Stimulated activated CD8-positive, alpha-beta memory T cell treated with anti-CD3 and anti-CD28 coated beads, Interleukin-12 subunit alpha, Interleukin-12 subunit beta, amount 100 ng/mL, for 24 hours (primary cell): Measurements from ENCODE around the gene C11orf52.
"Not testable (repeated sequence)": the region's sequence is repeated elsewhere in the genome, so short reads cannot be mapped to it uniquely, and the experiment has no call there.

Experiments used
- DNase-seq: peaks from one replicate; pipeline ENCODE4 v3.0.0-alpha.2; 2020; ENCODE audit errors: extremely low read depth

C11orf52 gene

GRCh38 chr11:111913031-111913861 is 5.5 kb upstream of the C11orf52 start:
- no peak for DNase-seq

- no peak for DNase-seq
Observed at GRCh38 chr11:111913997-111914396, 4.7 kb upstream of the C11orf52 start.

- DNase-seq, result no peak
Observed at GRCh38 chr11:111916768-111917167, 1.9 kb upstream of the C11orf52 start.

DNA sequence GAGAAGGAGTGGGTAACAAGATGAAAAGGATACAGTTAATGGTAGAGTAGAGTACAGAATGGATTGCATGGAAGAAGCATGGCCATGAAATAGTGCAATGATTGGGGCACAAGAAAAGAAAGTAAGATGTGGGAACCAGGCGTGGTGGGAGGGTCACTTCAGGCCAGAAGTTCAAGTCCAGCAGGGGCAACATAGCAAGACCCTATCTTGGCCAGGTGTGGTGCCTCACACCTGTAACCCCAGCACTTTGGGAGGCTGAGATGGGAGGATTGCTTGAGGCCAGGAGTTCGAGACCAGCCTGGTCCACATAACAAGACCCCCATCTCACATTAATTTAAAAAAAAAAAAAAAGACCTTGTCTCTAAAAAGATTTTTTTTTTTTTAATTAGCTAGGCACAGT is 1.4 kb upstream of the C11orf52 start:
- no peak for DNase-seq

GRCh38 chr11:111917788-111918187 is 925 bp upstream of the C11orf52 start:
- no peak for DNase-seq

GRCh38 chr11:111920908-111921307 is 2.2 kb downstream of the C11orf52 start:
- no peak for DNase-seq

GRCh38 chr11:111921541-111922230 is 3.0 kb downstream of the C11orf52 start:
- no peak for DNase-seq

DNA sequence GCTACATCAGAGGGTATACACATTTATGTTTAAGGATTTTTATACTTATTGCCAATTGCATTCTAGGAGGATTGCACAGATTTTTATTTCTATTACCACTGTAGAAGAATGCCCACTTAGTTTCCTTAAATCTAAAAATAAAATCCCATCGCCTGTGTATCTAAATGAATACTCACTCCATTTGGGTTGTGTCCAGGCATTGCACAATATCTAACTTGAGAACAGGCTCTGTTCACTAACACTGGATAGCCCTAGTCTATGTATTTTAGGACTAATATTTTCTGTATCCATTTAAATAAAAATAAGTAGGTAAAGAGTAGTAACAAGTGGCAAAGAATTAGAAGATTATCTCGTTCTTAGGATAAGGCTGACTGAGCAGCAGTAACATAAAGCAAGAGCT is 4.1 kb downstream of the C11orf52 start:
- no peak for DNase-seq

DNA sequence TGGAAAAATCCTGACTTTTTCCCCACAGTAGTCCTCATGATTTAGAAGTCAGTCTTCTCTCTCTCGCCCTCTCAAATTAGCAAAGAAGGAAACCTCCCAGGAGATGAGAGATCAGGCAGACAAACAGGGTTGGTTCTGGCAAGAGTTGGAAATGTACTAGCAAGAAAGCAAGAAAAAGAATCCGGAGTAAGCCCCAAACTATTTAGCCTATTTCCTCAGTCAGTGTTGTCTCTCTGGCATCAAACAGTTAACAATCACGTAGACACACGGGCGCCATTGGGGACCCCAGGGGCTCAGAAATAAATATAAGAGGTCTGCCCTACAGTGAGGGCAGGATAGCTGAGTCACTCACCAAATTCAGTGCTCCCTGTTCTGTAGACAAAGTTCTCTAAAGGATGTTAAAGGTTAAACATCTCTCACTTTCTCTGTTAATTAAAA is 4.7 kb downstream of the C11orf52 start:
- DNase-seq, result no peak

GRCh38 chr11:111923951-111924350 is 5.2 kb downstream of the C11orf52 start:
- DNase-seq, result no peak

DNA sequence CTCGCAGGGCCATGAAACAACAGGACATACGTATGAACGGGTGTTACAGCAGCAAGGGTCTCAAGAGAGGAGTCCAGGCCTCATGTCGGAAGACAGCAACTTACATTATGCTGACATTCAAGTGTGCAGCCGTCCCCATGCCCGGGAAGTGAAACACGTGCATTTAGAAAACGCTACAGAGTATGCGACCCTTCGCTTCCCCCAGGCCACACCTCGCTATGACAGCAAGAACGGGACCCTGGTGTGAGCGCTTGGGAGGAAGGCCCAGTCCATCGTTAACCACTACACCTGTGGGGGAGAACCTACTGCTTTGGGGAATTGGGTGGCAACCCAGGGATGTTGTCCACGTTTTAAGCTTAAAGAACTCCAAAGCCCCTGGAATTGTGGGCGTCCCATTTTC is 7.2 kb downstream of the C11orf52 start:
- no peak for DNase-seq

DNA sequence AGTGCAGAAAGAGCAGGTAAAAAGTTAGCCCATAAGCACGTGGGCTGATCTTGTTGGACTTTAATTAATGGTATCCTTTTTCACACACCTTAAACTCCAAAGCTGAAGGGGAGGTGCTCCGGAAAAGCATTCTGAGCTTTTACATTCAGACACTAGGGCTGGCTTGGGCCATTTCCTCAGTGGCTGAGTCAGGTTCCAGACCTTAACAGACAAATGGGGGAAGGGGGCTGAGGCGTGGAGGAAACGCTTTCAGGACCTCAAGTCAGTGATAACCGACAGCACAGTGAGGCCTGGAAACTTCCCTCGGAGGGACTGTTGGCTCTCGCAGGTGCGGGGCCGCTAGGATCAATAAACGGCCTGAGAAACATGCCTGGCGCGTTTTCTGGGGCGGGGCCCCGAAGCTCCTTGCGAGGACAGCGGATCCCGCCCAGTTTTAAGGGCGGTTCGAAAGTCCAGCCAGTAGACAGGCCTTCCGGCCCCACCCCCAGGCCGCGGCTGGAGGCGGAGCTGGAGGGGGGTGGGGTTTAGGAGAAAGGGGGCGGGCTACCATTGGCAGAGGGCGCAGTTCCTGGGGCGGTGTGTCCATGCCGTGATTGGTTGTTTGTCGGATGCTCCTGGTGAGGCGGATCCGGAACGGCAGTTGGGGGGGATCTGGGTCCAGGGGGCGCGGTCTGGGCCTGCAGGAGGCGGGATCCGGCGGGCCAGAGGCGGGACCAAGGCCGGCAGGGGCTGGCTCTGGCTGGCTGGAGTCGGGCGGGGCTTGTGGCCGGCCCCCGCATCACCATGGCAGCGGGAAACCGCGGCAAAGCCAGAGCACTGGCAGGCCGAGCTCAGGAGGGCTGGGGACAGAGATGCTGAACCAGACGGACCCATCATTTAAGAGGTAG is 8.0 kb downstream of the C11orf52 start:
- peak; percentile 83 for DNase-seq

DNA sequence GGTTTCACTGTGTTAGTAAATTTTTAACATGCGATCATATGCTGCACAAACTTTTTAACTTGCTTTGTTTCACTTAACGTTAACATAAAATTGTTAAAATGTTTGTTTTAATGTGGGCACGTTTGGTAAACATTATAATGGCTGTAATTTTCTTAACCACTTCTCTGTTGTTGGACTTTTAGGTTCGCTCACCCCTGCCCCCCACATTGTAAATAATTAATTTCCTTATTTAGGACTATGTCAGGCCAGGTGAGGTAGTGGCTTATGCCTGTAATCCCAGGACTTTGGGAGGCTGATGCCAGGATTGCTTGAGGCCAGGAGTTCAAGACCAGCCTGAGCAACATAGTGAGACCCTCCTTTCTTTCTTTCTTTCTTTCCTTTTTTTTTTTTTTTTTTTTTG is 11.8 kb downstream of the C11orf52 start:
- no peak for DNase-seq

DNA sequence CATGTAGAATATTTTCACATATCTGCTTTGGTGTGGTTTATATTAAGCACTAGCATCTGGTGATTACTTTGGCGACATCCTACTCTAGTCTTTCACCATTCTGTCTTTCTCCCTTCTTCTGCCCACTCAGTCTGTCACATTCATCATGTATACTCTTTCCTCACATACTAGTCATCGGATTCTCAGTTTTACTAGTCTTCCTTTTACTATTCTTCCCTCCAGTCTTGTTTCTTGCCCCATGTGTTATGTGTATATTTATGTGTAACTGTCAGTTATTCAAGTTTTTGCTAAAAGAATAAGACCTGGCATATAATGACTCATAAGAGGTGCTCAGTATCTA is 13.9 kb downstream of the C11orf52 start:
- DNase-seq, result no peak

DNA sequence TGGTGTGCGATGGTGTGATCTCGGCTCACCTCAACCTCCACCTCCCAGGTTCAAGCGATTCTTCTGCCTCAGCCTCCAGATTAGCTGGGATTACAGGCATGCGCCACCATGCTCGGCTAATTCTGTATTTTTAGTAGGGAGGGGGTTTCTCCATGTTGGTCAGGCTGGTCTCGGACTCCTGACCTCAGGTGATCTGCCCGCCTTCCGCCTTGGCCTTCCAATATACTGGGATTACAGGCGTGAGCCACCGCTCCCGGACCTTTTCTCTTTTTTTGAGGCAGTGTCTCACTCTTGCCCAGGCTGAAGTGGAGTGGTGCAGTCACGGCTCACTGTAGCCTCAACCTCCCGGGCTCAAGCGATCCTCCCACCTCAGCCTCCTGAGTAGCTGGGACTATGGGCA is 14.5 kb downstream of the C11orf52 start:
- DNase-seq, result not testable (repeated sequence)

GRCh38 chr11:111933872-111934271 is 15.2 kb downstream of the C11orf52 start:
- no peak for DNase-seq

DNA sequence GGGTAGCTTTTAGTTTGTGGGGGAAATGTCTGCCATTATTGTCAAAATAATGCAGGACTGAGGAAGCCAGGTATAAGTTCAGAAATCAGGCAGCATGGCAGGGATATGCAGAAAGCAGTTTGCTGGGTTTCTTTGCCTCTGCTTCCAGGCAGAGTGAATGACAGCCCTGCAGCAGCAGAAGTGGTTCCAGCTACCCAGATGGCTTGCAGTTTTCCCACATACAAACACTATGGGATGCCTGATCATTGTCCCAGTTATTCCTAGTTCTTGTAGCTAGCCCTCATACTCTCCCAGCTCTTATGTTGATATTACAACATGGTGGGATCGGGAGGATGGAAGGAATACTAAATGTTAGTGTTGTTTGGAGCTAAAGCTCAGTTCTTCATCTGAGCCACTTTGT is 15.6 kb downstream of the C11orf52 start:
- DNase-seq, result no peak

DNA sequence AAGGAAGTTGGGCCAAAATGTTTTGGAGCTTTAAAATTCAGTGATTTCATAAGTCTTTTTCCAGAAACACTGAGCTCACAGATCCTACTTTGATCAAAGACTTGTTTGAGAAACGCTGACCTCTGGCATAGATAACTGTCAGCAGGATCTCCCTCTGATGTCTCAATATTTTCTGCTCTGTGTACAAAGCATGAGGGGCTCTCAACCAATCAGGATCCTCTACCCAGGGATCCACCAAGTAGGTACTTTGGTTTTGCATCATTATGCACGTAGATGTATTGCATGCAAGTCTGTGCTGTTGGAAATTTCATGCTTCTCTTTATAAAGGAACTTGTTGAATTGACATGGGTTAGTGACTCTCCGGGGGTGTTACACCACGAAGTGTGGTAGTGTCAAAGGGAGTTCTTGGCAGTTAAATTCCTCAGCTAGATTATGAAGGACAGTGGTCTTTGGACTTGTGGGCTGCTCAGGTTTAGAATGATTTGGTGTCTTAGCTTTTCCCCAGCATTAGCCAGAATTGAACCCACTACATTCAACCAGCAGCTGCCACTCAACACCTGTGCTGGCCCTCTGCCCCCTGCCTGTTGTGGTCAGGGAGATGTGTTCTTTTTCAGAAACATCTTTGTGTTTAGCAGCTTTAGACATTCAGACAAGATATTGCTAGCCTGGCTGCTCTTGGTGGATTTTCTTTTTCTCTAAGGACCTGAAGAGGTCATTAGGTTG is 16.8 kb downstream of the C11orf52 start:
- DNase-seq, result no peak

- no peak for DNase-seq
Observed at GRCh38 chr11:111936040-111936540, 17.4 kb downstream of the C11orf52 start.

DNA sequence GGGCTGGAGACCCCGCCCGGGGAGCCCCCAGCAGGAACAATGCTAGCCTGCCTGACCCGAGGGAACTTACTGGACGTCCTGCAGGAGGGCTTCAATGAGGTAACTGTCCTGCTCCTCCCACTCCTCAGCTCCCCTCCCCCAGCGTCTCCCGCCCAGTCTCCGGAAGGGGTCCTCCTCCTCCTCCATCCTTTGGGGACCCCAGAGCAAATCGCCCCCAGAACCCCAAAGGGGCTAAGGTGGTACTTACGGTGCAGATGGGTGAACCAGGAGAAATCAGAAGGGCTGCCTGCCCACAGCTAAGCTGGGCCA is 18.7 kb downstream of the C11orf52 start:
- DNase-seq, result no peak

- DNase-seq, result no peak
Observed at GRCh38 chr11:111937844-111938243, 19.1 kb downstream of the C11orf52 start.

DNA sequence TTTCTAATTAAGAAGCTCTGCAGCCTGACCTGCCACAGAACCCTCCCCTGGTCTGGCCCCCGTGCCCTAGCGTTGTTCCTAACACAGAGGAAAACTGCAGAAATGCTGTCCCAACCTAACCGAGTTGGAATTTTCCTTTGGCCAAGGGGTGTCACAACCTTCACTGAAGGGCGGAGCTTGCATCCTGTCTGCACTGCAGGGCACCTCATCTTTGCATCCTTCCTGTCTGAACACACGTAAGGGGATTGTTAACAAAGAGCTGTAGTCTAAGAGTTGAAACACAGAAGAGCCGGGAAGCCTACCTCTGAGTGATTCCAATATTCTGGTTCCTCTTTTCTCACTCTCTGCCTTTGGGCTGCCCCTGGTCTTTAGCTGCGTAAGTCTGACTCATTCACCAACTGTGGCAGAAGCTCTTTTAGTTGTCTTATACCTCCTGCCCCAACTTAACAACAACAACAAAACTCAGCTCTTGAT is 20.0 kb downstream of the C11orf52 start:
- DNase-seq, result no peak
